GM11168 (cell line): ENCODE data around the gene OR7D4.
"Not testable (repeated sequence)": the region's sequence is repeated elsewhere in the genome, so short reads cannot be mapped to it uniquely, and the experiment has no call there.

Experiments used
- in situ Hi-C: fragments of 300-500 bp; cut with MboI; formaldehyde crosslinking; loops from one replicate; pipeline ENCODE4 v1.12.0; 2022; ENCODE audit warnings: low sequenced_read_pairs; ENCODE audit not compliant: unreplicated experiment

Gene OR7D4

GRCh38 chr19:9219489-9219888 lies at the start of gene OR7D4:
TSS of gene OR7D4 (minus strand) at chr19:9219589. CDS start at chr19:9214837, 4,752 bp downstream.
- in situ Hi-C loops, result no loop called here

DNA sequence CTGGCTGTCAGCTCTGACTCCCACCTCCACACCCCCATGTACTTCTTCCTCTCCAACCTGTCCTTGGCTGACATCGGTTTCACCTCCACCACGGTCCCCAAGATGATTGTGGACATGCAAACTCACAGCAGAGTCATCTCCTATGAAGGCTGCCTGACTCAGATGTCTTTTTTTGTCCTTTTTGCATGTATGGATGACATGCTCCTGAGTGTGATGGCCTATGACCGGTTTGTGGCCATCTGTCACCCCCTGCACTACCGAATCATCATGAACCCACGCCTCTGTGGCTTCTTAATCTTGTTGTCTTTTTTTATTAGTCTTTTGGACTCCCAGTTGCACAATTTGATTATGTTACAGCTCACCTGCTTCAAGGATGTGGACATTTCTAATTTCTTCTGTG lies 31.8 kb upstream of the OR7D4 start:
- in situ Hi-C loops, result no loop called here

DNA sequence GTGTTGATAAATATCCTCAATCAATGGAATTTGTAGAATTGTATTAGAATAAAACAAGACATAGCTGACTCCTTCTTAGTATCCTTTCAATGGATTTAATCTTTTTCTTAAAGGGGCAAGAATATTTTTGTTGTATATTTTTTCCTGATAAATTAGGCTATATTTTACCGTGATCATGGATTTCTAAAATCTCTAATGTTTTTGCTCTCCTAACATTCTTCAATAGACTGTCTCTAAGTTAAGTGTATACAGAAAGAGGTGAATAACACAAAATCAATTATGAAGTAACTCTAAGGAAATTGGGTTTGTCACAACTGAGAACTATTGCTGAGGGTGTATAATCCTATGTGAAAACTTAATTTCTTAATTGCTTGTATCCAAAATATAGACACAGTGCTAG lies 31.2 kb upstream of the OR7D4 start, which contains the start of gene OR7E24:
Gene OR7E24, plus strand, starts transcription at position 301 of the 400 bp plus-strand sequence. CDS start 114 bp downstream, outside the sequence.
- in situ Hi-C loops, result no loop called here

GRCh38 chr19:9205501-9206113 lies 13.8 kb downstream of the OR7D4 start:
- in situ Hi-C loops, result no loop called here

GRCh38 chr19:9198044-9198443 lies 21.3 kb downstream of the OR7D4 start:
- in situ Hi-C loops, result not testable (repeated sequence)

- in situ Hi-C loops, result no loop called here
These were observed 29.9 kb downstream of the OR7D4 start for GRCh38 chr19:9189535-9189934.

DNA sequence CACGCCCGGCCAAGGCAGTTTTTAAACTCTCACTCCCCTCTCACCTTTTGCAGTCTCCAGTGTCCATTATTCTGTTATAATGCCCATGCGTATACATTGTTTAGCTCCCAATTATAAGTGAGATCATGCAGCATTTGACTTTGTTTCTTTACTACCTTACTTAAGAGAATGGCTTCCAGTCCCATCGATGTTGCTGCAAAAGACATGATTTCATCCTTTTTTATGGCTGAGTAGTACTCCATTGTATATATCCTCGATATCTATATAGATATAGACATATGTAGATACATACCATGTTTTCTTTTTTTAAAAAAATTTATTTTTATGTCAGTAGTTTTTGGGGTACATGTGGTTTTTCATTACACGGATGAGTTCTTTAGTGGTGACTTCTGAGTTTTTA lies 32.2 kb downstream of the OR7D4 start:
- in situ Hi-C loops, result no loop called here

- in situ Hi-C loops, result no loop called here
These were observed 36.4 kb downstream of the OR7D4 start for GRCh38 chr19:9183000-9183399.

DNA sequence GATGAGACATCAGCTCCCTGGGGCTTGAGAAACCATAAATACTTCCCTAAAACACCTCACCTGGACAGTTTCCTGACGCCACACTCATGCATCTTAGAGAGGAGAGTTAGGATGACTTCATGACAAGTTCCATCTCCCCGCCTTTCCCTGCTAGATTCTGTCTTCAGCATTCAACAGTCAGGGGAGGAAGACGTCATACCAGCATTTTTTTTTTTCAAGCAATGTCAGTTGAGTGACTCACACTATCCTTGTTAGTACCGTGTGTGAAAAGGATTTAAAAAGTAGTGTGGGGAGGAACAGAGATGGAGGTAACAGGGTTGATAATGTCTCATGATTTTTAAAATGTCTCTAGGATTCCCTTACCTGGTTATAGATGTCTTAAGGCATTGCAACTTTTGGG lies 40.5 kb downstream of the OR7D4 start, which contains the start of gene OR7D2:
Gene OR7D2, plus strand, starts transcription at position 79 of the 400 bp plus-strand sequence. CDS start 6,803 bp downstream, outside the sequence.
- in situ Hi-C loops, result no loop called here

- in situ Hi-C loops, result no loop called here
These were observed 44.1 kb downstream of the OR7D4 start for GRCh38 chr19:9175326-9175725.

- in situ Hi-C loops, result no loop called here
These were observed 47.9 kb downstream of the OR7D4 start for GRCh38 chr19:9171393-9171991.

GRCh38 chr19:9166846-9167245 lies 52.5 kb downstream of the OR7D4 start:
- in situ Hi-C loops, result no loop called here

GRCh38 chr19:9165261-9165660 lies 54.1 kb downstream of the OR7D4 start:
- in situ Hi-C loops, result no loop called here

GRCh38 chr19:9161427-9161826 lies 58.0 kb downstream of the OR7D4 start:
- in situ Hi-C loops, result no loop called here
